GM18873 (cell line): ENCODE results near the gene CDO1.

ENCODE experiments used
- ATAC-seq: cut with Tn5 transposase; IDR thresholded peaks from one replicate; pipeline ENCODE4 v1.9.1; 2021; ENCODE audit warnings: mild to moderate bottlenecking, moderate library complexity, moderate number of reproducible peaks; ENCODE audit not compliant: unreplicated experiment, low FRiP score

CDO1 gene

DNA sequence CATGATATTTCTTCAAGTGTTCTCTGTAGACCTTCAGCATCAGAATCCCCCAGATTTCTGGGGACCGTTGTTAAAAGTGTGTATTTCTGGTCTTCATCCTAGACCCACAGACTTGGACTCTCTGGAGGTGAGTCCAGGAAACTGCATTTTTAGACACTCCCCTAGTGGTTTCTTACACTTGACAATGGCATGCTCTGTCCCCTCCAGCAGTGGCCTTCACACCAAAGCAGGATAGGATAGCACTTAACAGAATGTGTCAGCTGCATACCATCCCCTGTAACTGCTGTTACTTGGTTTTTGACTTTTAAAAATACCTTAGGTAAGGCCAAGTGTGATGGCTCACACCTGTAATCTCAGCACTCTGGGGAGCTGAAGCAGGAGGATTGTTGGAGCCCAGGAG lies 20.8 kb downstream of the CDO1 start:
- ATAC-seq = no peak

DNA sequence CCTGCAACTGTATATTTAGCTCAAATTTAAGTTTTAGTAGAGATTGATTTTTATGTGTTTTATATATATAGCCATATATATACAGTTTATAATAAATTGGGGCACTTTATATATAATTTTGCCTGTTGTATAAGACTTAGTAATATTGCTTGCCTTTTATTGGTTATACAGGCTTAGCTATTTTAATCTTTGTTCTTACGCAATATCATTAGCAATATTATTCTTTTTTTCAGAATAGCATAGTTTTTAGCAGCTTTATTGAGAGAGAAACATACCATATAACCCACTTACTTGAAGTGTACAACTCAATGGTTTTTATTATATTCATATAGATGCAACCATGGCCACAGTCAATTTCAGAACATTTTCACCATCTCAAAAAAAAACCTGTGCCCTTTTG lies 28.0 kb downstream of the CDO1 start:
- no peak for ATAC-seq

DNA sequence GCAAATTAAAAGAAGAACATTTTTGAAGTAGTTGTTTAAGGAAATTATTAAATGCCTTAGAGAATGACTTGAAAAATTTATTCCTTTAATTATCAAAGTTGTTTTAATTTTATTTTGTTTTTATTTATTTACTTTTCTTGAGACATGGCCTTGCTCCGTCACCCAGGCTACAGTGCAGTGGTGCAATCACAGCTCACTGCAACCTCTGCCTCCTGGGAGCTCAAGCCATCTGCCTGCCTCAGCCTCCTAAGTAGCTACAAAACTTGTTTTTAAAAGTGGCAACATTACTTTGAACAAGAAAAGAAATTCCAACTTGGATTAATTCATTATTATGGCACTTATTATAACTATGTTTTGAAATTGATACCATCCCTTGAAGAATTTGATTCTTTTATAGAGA lies 29.0 kb downstream of the CDO1 start:
- ATAC-seq = no peak

DNA sequence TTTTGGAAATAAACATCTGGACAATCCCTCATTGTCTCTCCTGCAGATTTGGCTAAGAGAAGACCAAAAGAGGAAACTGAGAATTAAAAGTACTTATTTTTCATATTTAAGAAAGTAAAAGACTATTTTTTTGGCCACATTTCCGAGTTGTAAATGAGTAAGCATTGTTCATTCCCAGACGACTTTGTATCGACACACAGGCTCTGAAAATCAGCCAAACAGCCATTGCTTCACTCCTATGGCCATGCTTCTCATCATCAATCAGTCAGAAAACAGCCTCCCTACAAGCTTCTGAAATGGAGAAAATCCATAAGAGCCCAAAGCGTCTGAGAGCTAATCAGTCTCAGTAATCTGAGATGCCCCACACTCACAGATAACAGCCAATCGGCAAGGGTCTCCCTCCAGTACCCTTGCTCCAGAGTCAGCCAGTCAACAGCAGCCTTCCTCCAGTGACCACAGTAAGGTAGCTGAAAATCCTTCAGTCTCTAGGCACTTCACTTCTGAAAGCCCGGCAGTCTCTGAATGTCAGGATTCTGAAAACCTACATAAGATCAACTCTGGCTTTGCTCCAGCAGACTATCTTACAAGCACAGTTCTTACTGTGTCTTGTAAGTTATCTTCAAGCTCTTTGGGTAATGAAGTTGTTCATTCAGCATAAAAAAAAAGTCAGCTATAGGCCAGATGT lies 30.9 kb downstream of the CDO1 start:
- ATAC-seq = no peak

DNA sequence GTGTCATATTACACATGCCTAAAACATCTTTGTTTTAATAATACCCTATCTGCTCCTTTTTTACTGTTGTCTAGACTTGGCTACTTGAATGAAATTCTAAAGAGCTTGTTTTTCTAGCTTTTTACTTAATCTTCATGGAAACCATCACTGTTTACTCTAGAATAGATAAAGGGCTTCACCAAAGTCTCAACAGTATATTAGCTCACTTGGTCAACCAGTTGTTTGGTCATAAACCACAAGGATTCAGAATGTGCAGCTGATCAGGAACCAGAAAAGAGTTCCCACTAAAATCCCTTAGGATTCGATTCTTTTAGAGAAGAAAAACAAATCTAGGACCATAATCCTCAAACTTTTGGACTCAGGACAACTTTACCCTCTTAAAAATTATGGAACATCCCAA lies 38.0 kb downstream of the CDO1 start:
- ATAC-seq = no peak

DNA sequence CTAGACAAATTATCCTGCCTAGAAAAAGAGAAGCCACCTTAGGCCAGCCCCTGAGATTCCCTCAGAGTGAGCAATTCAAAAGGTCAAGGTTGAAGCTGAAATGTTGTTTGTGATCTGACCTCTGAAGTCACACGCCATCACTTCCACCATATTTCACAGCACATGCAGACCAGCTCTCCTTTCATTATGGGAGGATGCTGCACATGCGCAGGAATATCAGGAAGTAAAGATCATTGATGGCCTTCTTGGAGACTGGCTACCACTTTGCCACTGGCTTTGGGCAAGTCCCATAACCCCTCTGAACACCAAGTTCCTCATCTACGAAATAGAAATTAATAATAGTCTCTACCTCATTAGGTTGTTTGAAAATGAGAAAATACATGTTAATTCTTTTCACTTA lies 39.5 kb downstream of the CDO1 start:
- no peak for ATAC-seq

DNA sequence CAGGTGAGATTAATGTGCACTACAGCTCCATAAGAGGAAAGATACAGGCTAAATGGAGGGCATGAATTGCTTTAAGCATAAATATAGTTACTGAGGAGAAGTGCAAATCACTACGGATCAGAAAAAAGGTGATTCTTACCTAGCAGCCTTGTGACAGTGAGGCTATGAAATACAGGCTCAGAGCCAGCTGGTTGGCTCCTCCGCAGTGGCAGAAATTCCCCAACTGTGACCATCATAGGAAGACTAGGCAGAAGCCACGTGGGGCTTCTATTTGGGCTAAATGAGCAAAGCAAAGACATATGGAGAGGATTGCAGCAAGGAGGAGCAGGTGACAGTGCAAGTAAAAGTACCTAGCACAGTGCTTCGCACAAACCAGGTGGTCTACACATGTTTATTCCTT lies 40.5 kb downstream of the CDO1 start:
- no peak for ATAC-seq

DNA sequence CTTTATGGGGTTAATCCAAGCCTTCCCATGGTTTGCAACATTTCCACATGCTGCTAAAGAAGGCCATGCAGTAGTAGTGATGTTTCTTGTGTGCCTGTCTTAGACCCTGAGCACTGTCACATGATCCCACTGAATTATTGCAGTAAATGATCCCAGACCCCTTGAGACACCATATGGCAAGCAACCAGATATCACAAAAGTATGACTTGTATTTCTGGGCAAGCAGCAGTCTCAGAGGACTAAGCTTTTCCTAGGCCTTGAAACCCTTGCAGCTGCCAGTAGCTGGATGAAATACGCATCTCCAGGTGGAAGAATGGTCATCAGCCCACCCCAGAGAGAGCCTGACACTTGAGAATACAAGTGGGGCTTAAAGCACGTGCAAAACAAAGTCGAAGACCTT lies 41.8 kb downstream of the CDO1 start:
- ATAC-seq = no peak

DNA sequence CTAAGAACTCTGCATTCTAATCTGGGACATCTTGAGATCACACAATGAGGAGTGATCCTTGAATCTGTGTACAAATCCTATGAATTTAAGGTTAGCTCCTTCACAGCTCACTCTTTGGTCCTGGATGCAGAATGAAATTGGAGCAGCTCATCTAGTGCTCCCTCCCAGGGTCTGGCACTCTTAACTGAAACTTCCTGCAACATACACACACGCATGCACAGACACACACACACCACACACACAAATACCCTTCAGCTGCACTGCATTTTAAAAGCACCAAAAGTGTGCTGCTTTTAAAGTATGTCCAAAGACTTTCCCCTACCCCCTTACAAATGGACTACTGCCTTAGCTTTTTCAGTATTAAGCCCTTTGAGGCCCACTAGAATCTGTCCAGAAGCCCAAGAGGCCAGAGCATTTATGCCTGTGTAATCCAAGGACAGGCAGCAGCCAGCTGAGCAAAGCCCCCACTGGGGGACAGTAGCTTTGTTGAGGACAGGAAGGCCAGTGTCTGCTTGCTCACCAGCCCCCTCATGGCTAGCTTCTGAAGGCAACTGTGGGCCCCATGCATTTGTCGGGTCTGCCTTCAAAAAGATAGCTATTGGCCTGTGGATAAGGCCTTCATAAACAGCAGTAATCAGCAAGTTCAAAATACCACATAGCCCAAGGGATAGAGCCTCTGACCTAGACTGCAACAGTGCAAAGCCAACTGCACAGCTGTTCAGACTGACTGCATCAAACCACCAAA lies 43.6 kb downstream of the CDO1 start:
- ATAC-seq = no peak

DNA sequence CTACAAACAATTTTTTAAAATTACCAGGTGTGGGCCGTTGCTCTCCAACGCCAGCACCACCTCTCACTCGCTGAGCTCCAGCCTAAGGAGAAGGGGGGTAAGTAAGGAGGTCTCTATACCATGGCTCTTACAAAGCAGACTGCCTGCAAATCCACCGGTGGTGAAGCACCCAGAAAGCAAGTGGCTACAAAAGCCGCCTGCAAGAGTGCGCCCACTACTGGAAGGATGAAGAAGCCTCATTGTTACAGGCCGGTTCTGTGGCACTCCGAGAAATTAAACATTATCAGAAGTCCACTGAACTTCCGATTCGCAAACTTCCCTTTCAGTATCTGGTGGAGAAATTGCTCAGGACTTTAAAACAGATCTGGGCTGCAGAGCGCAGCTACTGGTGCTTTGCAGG lies 46.0 kb downstream of the CDO1 start:
- no peak for ATAC-seq

DNA sequence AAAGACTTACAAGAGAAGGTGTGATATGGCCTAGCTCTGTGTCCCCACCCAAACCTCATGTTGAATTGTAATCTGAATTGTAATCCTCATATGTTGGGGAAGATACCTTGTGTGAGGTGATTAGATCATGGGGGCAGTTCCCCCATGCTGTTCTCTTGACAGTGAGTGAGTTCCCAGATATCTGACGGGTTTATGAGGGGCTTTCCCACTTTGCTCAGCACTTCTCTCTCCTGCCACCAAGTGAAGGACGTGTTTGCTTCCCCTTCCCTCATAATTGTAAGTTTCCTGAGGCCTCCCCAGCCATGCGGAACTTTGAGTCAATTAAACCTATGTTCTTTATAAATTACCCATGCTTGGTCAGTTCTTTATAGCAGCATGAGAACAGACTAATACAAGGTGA lies 49.0 kb downstream of the CDO1 start:
- no peak for ATAC-seq

DNA sequence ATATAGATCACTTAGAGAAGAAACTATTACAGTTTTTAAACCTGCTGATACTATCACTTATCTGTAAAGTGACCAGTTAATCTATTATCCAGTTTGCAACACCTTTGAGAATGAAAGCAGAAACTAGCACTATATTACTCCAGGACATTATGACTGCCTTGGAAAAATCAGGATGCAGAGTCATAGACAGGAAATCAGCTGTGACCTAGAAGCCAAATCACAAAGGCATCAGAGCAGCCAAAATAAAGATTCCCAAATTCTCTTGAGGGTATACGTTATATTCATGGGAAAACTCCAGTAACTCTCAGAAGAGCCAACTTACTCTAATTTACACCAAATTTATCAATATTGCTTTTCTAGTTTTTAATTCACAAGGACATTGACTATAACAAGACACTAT lies 49.9 kb downstream of the CDO1 start:
- no peak for ATAC-seq

DNA sequence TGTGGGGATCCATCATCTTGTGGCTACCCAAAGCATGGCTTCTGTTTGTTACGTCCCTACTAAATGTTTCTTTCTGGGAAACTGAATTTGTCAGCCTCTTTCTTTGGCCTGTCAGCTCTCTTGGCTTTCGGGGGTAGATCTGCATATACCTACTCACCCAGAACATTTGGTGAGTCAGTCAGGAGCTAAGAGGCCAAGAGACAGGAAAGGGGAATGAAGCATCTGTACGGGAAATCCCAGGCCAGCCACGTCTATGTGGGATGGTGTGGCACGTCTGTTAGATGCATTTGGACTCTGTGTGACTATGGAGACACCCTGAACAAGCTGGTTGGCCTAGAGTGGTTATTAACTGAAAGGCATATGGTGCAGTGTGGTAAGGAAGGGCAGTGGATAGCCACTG lies 58.1 kb downstream of the CDO1 start:
- ATAC-seq = no peak

DNA sequence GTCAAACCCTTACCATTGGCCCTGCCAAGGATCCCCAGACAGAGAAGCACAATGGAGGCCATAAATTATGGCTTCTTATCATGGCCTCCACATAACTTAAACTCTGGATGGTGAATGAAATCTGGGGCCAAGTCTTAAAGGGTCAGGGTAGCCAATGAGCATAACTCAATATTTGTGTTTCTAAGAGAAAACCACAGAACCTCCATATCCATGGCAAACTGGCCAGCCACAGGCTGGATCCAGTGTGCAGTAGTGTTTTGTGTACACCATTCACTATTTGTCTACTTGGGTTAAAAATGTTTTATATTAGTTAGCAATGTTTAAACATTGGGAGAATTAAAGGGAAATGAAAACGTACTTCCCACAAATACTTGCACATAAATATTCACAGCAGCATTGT lies 60.8 kb downstream of the CDO1 start:
- ATAC-seq = no peak
